Left lobe of liver (tissue), 2 donors: ENCODE results near the gene TCF21. TPM values are rescaled to one million over a fixed set of nuclear protein-coding genes. Genes with fewer than 3 reads are reported as not detected.
"Not testable (repeated sequence)": the region's sequence is repeated elsewhere in the genome, so short reads cannot be mapped to it uniquely, and the experiment has no call there.

Experiments used
- ATAC-seq: fragments of 200-7000 bp; cut with Tn5 transposase; one replicate; pipeline ENCODE4 v1.9.1; 2020; ENCODE audit warnings: mild to moderate bottlenecking, moderate library complexity
- DNase-seq: peaks from one replicate; pipeline ENCODE4 v3.0.0-alpha.2; 2020; ENCODE audit warnings: low spot score
- total RNA-seq: library from RNA; stranded (reverse); gene quantifications from one replicate; pipeline ENCODE4 v1.2.1, GENCODE V29; 2021
- donor health status: DM: no; HTN: no; CAD: no; lungs with moderate emphysema.
- donor health status: DM: no; HTN: yes; CAD: no.

Gene TCF21
- total RNA-seq: 0.78 TPM

DNA sequence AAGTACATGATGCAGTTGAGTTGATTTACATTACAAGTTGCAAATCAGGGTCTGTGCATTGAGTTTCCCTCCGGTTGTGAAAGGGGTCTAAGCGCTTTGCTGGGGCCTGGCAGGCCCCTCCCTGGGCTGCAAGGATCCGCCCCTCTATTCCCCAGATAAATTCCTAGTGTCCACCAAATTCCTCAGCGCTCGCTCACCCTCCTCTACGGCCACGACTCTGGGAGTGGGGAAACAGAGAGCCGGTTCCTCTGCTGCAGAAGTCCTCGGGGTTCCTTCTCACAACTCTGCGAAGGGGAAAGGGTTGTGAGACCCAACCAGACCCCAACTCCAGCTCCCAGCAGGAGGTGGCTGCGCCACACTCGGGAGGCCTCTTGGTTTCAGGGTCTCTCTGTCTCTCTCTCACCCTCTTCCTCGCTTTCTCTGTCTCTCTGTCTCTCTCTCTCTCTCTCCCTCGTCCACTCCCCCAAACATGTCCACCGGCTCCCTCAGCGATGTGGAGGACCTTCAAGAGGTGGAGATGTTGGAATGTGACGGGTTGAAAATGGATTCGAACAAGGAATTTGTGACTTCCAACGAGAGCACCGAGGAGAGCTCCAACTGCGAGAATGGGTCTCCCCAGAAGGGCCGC is at the start of gene TCF21:
Gene TCF21 (plus strand): TSS at position 185 of the 628 bp plus-strand sequence. CDS start 285 bp downstream, at position 470.
- DNase-seq (no peak), ATAC-seq (peak; percentile 52)

DNA sequence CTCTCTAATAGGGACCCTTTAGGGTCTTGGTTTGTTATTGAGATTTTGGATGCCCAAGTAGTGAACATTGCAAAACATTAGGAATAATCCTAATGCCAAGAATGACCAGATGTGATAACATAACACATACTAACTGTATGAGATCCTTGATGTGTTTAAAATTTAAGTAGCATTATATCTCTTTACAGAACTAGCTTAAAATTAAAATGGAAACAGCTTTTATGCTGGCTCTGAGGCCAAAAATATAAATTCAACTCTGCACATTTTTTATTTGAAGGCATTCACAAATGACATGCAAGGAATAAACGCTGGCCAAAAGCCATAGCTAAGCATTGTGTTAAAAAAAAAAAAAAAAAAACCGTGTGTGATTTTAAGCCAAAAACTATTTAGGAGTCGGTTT is 47.7 kb upstream of the TCF21 start:
- no peak for DNase-seq
- no peak for ATAC-seq

DNA sequence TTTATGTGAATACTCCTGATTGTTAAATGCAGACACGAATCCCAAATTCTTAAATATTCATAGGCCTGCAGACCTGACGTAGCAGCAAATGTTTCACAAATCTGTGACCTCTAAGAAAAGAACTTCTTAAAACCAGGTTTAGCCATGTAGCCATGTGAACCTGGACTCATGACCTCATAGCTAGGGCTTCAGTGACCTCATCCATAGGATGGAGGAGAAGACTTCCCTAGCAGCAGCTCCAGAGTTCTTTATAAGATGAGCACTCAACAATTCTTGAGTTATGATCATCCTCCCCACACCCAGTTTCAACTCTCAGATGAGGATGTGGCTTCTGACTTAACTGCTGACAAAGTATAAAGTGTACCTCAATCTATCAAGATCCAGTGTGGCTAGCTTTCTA is 45.8 kb upstream of the TCF21 start:
- no peak for ATAC-seq
- DNase-seq: no peak

DNA sequence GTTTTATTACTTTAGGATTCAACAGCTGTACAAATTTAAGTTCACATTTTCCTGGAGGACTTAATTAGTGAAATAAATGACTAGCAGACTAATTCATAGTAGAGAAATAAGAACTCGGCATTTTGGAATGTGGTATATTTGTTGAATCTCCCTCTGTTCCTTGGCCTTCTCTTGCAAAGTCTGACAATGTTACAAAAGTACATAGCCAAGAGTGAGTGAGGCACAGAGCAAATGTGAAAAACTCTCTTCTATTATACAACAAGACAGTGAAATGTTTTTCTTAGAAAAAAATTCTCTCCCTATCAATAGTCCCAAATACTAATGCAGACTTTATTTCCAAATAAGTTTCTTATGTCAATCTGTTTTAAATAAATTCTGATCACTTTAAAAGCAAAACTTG is 44.2 kb upstream of the TCF21 start:
- no peak for DNase-seq
- no peak for ATAC-seq

DNA sequence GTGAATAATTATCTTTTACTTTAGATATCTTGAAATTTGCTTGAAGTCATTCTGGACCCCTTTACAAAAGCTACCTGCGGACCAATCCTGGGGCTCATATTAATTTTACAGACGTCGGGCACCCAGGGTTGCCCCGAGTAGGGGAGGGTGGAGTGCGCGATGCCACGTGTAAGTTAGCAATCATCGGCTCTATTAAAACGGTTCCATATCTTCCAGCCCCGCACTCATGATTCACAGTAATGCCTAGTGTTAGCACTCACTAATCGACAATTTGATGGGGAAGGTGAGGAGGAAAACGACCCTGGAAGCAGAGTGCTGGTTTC is 34.9 kb upstream of the TCF21 start:
- ATAC-seq (no peak), DNase-seq (no peak)

DNA sequence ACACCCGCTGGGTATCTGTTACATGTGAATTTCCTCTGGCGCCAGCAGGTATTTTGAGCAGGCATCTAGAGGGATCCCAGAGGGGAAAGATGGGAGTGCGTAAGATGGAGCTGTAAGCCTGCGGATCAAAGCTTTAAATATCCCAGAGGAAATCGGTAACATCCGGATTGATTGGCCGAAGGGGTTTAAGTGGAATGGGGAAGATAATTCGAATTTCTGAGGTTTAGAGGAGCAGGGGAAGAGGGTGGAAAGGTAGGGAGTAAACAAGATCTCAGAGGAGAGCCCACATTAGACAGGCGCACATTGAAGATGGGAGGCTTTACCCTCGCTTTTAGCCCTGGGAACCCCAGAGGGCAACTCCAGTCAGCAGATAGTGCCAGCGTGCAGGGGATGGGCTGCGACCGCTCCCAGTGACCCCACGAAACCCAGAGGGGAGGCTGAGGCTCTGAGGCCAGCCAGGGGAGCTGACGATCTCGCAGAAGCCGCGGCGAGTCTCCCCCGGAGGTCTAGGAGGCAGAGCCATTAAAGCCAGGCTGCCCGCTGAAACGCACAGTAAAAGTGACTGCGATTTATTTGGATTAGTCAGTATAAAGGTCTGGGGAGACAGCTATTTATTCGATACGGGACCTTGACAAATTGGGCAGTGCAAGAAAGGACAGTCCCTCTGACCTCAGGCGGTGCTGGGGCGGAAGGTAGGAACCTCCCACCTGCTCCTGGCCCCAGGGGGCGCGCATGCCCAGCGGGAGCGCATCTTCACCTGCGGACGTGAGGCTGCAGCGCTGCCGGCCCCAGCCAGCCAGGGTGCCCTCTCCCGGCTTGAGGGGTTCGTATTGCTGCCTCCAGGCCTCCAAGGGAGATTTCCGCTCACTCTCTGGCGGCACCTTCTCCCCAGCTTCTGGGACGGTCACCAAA is 34.3 kb upstream of the TCF21 start:
- DNase-seq (no peak), ATAC-seq (no peak)

DNA sequence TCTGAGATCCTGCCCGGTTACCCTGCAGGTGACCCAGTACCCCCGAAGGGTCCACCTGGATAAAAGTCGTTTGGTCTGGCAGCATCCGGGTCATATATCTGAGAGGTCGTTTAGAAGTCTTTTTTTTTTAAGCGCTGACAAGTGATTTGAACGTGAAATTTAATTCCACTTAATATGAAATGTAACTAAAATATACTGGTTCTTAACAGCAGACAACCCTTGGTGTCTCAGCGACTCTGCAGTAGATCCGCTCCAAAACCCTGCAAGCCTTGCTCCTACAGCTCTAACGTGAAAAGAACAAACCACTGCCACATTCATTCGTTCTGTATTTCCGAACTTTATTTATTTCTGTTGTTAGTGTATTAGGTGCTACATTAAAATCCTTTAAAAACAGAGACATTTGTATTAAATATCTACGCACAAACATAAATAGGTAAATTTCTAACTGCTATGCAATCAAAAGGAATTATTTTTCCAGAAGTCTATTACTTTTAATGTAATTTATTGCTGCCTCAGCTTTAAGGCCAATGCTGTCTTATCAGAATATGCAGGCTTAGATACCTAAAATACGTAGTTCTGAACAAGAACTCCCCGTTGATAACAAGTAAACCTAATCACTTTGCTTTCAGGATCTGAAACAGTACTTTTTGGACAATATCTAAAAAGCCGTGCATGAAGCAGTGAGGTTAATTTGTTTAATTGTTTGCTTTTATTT is 33.5 kb upstream of the TCF21 start:
- ATAC-seq (no peak), DNase-seq (no peak)

DNA sequence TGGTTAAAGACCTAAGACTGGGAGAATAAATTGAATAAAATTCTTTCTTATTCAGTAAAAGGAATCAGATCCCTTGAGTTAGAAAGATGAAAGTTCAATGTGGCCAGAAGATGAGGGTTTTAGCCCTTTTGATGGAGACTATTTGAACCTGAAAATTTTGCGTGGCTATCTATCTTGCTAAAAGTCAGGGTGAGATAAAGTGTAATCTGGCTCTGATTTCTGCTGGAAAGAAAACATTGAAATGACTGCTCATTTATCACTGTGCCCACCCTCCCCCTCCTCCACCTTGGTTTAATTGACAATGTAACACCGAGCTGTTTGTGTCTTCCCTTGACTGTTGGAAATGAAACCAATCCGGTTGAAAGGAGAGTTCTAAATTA is 32.9 kb upstream of the TCF21 start:
- no peak for DNase-seq
- no peak for ATAC-seq

DNA sequence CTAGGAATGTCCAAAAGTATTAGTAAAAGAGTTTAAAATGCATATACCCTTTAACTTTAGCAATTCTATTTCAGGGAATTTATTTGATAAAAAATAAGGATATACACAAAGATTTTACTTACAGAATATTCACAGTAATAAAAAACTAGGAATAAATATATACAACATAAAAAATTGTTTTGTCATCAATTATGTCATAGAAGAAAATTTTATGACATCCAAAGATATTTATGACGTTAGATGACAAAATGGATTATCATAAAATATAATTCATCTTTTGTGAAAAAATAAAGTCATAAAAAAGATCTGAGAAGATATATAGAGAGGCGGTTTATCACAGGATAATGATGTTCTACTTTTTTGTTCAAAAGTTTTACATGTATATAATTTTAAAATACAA is 32.0 kb upstream of the TCF21 start:
- DNase-seq: no peak

DNA sequence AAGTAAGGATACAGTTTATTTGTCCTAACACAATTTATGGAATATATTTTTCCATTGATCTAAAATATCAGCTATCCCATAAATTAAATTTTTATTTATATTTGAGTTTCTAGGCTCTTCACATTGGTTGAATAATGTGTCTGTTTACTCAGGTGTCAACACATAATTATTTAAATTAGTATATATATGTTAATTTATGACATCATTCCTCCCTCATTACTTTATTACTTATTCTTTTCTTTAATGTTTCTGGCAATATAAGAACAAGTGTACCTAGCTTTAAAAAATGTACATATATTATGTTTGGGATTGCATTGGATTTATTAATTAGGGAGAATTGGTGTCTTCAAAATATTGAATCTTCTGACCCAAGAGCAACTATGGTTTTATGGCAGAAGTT is 31.2 kb upstream of the TCF21 start:
- DNase-seq (no peak), ATAC-seq (no peak)

More for the DNA sequence above, 32.0 kb upstream of the TCF21 start:
- ATAC-seq: no peak

DNA sequence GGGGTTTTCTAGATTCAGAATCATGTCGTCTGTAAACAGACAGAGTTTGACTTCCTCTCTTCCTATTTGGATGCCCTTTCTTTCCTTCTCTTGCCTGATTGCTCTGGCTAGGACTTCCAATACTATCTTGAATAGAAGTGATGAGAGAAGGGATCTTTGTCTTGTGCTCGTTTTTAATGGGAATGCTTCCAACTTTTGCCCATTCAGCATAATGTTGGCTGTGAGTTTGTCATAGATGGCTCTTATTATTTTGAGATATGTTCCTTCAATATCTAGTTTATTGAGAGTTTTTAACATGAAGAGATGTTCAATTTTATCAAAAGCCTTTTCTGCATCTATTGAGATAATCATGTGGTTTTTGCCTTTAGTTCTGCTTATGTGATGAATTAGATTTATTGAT is 27.6 kb upstream of the TCF21 start:
- not testable (repeated sequence) for DNase-seq, ATAC-seq

DNA sequence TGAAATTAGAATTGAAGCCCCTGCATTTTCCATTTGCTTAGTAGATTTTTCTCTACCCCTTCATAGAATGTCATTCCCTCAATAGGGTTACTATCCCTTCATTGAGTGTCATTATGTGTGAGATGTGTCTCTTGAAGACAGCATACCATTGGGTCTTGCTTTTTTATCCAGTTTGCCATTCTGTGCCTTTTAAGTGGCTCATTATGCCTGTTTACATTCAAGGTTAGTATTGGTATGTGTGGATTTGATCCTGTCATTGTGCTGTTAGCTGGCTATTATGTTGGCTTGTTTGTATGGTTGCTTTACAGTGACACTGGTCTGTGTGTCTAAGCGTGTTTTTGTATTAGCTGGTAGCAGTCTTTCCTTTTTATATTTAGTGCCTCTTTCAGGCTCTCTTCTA is 25.7 kb upstream of the TCF21 start:
- no peak for DNase-seq
- no peak for ATAC-seq

DNA sequence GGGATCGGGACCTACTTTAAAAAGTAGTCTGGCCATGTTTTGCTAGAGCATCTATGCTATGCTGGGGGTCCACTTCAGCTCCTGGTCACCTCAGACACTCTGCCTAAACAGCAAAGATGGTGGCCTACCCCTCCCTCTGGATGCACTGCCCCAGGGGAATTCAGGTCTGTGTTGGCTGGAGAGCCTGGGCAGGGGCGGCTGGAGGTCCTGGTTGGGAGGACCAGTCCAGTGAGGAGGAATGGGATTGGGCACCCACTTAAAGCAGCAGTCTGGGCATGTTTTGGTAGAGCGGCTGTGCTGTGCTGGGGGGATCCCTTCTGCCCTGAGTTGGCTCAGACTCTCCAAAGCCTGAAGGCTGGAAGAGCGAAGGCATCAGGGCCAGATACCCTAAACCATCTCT is 23.2 kb upstream of the TCF21 start:
- DNase-seq (no peak), ATAC-seq (no peak)

DNA sequence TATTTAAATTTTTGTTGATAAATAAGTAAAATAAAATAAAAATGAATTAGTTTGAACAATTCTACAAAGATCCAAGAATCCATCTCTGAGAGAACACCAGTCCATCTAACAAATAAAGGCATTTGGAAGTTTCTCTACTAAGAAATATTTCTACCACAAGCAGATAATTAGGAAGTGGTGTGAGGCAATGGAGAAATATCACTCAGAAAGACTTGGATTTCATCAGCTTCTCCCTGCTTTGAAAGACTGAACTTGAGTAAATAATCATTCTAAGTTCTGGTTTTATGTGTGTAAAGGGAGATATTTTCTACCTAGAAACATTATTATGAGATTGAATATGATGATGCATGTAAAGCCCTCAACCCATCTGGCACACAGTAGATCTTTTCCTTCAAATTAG is 17.8 kb upstream of the TCF21 start:
- ATAC-seq (no peak), DNase-seq (no peak)

DNA sequence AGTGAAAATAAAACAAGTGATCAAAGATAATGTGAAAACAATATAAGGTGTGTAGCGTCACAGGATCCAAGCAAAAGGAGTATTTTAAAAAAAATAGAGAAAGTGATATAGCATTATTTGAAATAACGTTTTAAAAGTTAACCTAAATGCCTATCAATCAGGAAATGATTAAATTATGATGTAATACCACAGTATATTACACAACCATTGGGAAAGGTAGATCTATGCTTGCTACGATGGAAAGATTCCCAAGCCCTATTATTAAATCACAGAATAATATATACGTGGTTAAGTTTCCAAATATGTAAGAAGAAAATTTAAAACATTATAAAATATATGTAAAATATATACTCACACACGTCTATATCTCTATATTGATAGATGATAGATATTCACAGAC is 15.4 kb upstream of the TCF21 start:
- ATAC-seq (no peak), DNase-seq (no peak)

DNA sequence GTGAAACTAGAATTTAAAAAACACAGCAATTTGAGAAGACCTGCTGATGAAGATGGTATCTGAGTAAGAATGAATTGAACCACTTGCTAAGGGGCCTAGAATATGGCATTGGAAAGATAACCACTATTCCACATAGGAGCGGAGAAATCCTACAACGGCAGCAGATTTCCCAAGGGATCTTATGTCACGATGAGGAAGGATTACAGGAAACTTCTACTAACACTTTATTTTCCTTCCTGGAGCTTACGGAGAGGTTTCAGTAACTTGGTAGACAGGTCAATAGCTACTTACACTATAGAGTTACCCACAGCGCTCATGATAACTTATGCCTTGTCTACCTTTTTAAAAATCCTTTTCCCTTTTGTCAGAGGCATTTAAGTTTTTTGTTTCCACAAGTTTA is 11.8 kb upstream of the TCF21 start:
- ATAC-seq: no peak
- DNase-seq: no peak

DNA sequence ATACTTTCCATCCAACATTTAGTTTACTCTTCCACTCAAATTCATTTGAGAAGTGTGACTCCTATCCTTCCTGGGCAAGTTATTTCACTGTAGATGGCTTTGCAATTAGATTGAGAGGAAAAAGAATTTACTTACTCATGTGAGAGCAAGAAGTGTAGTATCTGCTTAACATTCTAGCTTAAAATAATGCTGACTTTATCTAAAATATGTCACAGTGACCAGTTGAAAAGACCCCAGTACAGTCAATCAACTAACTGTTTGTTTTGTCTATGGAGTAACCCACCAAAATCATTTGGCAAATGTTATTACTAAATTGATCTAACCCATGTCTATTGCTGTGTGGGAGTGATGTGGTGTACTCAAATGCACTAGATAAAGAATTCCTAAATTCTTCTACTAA is 8.9 kb upstream of the TCF21 start:
- ATAC-seq: no peak
- no peak for DNase-seq

DNA sequence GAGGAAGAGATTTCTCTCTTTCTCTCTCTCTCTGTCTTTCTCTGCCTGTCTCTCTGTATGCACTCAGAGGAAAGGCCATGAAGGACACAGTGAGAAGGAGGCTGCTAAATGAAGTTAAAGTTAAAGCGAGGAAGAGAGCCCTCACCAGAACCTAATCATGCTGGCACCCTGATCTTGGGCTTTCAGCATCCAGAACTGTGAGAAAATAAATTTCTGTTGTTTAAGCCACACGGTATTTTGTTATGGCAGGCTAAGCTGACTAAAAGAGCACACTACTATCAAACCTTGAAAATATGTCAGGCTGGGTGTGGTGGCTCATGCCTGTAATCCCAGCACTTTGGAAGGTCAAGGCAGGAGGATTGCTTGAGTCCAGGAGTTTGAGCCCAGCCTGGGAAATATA is 8.0 kb upstream of the TCF21 start:
- ATAC-seq (no peak), DNase-seq (no peak)

DNA sequence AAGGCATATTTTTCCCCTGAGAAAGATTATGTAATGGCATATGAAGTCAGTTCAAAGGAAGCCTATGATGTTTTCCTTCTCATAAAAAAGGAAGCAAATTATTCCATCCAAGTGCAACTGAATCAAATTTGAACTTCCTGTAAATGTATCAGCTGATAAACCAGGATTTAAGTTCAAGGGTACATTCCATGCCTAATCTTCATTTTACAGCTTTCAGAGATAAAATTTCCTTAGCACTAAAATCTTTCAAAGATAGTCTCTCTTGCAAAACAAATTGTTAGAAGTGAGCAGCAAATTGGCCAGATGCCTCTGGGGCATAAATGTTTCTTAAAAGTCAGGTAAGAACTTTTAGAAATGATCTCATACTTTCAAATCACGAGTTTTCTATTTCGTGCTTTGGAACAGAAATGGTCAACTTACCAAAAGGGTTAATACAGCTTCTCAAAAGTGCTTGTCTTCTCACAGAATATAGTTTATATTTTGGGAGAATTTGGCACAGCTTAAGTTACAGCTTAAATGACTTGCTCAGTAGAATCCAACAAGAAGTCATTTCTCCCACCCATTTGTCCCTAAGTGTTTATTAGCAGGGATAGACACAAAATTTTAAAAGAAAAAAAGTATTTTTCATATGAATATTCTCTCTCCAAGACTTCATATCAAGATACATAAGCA is 2.7 kb upstream of the TCF21 start:
- no peak for ATAC-seq
- no peak for DNase-seq

DNA sequence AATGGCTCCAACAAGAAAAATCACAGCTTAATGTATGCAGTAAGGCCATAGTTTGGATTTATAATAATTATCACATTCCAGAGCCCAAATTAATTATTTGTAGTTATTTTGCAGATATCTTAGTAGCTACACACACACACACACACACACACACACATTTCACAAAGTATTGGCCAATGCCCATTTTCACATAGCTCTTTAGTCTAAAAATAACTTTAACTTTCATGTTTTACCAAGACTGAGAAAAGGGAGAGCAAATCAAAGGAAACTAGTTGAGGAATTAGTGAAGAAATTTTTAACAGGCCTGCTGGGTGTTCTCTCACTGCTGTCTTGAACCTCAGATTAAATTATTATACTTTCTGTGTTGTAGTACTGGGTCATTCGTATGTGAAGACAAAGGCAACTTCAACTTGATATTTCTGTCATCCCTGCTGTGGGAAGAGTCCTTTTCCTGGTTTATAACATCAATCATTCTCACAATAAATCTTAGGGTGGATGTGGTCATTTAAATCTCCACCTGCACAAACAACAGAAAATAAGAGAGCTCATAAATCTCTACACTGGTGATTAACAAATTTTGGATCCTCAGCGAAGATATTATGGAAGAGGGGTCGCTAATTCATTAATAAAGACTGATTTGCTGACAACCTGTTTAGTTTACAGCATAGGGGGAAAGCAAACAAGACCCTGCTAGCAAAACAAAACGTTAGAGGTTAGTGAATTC is 1.6 kb upstream of the TCF21 start:
- no peak for DNase-seq

DNA sequence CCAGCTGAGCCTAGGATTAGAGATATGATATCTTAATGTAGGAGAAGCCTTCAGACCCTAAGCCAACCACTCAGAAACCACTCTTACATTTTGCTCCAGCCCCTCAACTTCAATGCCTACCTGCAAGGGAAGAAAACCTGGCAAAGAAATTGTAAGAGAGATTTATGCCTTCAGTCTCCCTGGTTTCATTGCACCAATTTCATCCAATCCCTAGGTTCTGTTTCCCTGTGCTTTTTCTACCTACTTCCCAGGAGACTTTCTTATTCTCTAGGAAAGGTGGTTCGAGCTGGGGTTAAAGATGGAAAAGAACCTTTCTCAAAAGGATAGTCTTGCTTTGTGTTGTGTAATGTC is 1.1 kb upstream of the TCF21 start:
- DNase-seq: no peak
- no peak for ATAC-seq

More for the DNA sequence above, 1.6 kb upstream of the TCF21 start:
- no peak for ATAC-seq
